ENCODE measurements around the gene MYLK2. TPM values are rescaled to one million over a fixed set of nuclear protein-coding genes. Genes with fewer than 3 reads are reported as not detected.

The MYLK2 gene
- 0.19 and 0.24 TPM in 2 replicates for total RNA-seq (2013; cell fraction: nucleolus; rRNA removed)
- total RNA-seq (2014; rRNA removed) (0.28 and 0.44 TPM in 2 replicates), total RNA-seq (2014; rRNA removed; fragmentation: Illumina TruSeq; extraction: Trizol) (0.18 and 0.23 TPM in 2 replicates), total RNA-seq (2021) (0.58 and 0.67 TPM in 2 replicates), polyA plus RNA-seq (2011; rRNA removed) (0.06 and 0.07 TPM in 2 replicates), polyA plus RNA-seq (2014; fragmentation: Illumina TruSeq; extraction: Trizol) (0.08 and 0.09 TPM in 2 replicates), polyA plus RNA-seq (2014; fragmentation: Nextera tagmentation; extraction: Ambion mirVana) (under 1 TPM in 1 of 2 experiments, not detected in 1; 0.04 TPM), polyA plus RNA-seq (2014; rRNA removed) (0.47 and 0.80 TPM in 2 replicates), polyA plus RNA-seq (2016; fragmentation: Nextera tagmentation; extraction: Ambion mirVana) (under 1 TPM; 0.15 to 0.24 TPM), polyA minus RNA-seq (2011; rRNA and poly(A)+ RNA removed) (0.07 and 0.36 TPM in 2 replicates), Bru-seq, nascent RNA (percentile 23 among the genes with signal in this experiment), BruChase-seq, experiment 1, labeled RNA remaining after a 6-hour chase (percentile 41 among the genes with signal in this experiment), BruChase-seq, experiment 2, labeled RNA remaining after a 2-hour chase (percentile 47 among the genes with signal in this experiment)
- polyA plus RNA-seq (2011; ENCODE audit: low read depth) = not detected
- polyA plus RNA-seq (2011; cell fraction: cytosol; rRNA removed) = 0.03 and 0.05 TPM in 2 replicates
- 0.33 and 0.89 TPM in 2 replicates for polyA plus RNA-seq (2011; cell fraction: nucleus; rRNA removed)
- polyA plus RNA-seq (2012) = 0.12 and 0.25 TPM in 2 replicates
- not detected in 2 replicates for polyA minus RNA-seq (2011; cell fraction: cytosol; rRNA and poly(A)+ RNA removed)
- polyA minus RNA-seq (2011; cell fraction: nucleus; rRNA and poly(A)+ RNA removed) = 0.12 and 0.38 TPM in 2 replicates
- long read RNA-seq, experiment 1, partial matches to known transcripts = 0 of 1 reads
- long read RNA-seq, experiment 1, other reads (novel, unspliced or antisense) = 1 of 1 reads
- long read RNA-seq, experiment 2 = 0 reads

- Histone ChIP-seq H3K27ac (ENCODE audit: control insufficient read depth, insufficient read depth) (no peak within 1 kb of the TSS), H3K4me1 (ENCODE audit: control insufficient read depth, insufficient read depth, low read length) (no peaks in the 10 kb centered on the region), H3K9me3 (replicated peaks; ENCODE audit: control insufficient read depth, insufficient read depth, low read length) (no peaks in the 10 kb centered on the region), H3K79me2 (ENCODE audit: control insufficient read depth, insufficient read depth, low read length) (no peaks in the 10 kb centered on the region), H3K9ac (ENCODE audit: control insufficient read depth, insufficient read depth, low read length) (no peak within 1 kb of the TSS), H4K20me1 (ENCODE audit: control insufficient read depth, insufficient read depth) (no peaks in the 10 kb centered on the region), H3K27me3 (replicated peaks in 1 of 2; ENCODE audit: control insufficient read depth in 2 of 2, insufficient read depth in 2 of 2, low read length in 1 of 2) (no peaks in the 10 kb centered on the region), H3K4me3 (no peak within 1 kb of the TSS), H3K36me3 (ENCODE audit: control insufficient read depth in 2 of 2, insufficient read depth in 2 of 2, low read length in 1 of 2) (no peaks in the 10 kb centered on the region), H3K4me2 (ENCODE audit: control insufficient read depth, insufficient read depth) (no peak within 1 kb of the TSS), H2AFZ (ENCODE audit: control insufficient read depth, low read depth, low read length) (no peak within 1 kb of the TSS)
- FAIRE-seq (no peak), DNase-seq (ENCODE audit: low read depth, low spot score) (no peak), ATAC-seq (no peak)
- CTCF ChIA-PET = interaction anchor here (0.6 to 8.8 kb wide), 5 partner anchors 15 to 204 kb away, joined by 3 to 109 read pairs (median 5); partner anchors contain the start of gene FOXS1
- RAD21 ChIA-PET (ENCODE audit: unreplicated experiment) = interaction anchor here (0.6 kb wide), 1 partner anchor 389 kb away, joined by 6 read pairs; no protein-coding TSS in a partner anchor
- SMC1A ChIA-PET (ENCODE audit: uncharacterized antibody, unreplicated experiment) = interaction anchor here (0.6 kb wide), 1 partner anchor 130 kb away, joined by 3 read pairs; no protein-coding TSS in a partner anchor
- POLR2A ChIA-PET = no interaction called here
- in situ Hi-C loops (cut with MboI) (no loop called here), intact Hi-C loops (cut with micrococcal nuclease; ENCODE audit: unreplicated experiment) (no loop called here)
- BruUV-seq (replicated peaks) = no TSS peak
- 61% methylated on average over 16 of the region's 16 CpGs for WGBS (ENCODE audit: insufficient coverage, insufficient replicate concordance, low lambda C conversion rate, missing lambda C conversion rate)
- TF ChIP-seq IRF4 (IDR thresholded peaks at IDR 0.05; ENCODE audit: low read depth, low read length) = no peak
- TF ChIP-seq STAT3 (IDR thresholded peaks at IDR 0.05; ENCODE audit: low read depth, low read length) = no peak
- TF ChIP-seq CREM (IDR thresholded peaks at IDR 0.05; ENCODE audit: low read depth) = no peak
- TF ChIP-seq MYB (IDR thresholded peaks at IDR 0.05; ENCODE audit: borderline replicate concordance, low read depth, low read length) = no peak
Measured at GRCh38 chr20:31819083-31819784, at the start of gene MYLK2. MYLK2 (plus strand) TSS chr20:31819356; CDS start chr20:31819581, 225 bp downstream.

Measured in GM12878 (cell line).